DMS53 (cell line): Measurements from ENCODE around the gene ST6GAL2.

Experiments used
- DNase-seq: peaks from one replicate; lab custom pipeline; 2025; lab: John Stamatoyannopoulos, UW

Gene ST6GAL2

DNA sequence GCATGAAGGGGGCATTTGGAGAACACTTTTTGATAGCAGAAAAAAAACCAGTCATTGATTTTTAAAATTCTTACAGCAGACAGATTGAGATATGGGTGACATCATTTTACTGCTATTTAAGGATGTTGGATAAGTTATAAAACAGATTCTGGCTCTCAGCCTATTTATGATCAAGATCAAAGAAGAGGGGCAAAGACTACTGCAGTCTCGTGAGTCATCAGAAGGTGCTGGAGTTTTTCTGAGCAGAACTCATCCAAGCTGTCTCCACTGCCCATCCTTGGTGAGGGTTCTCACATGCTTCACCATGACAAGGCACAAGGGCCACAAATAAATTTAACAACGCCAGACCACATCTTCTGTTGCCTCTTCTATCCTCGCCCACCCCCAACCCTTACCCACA is 58.8 kb downstream of the ST6GAL2 start:
- no peak for DNase-seq

DNA sequence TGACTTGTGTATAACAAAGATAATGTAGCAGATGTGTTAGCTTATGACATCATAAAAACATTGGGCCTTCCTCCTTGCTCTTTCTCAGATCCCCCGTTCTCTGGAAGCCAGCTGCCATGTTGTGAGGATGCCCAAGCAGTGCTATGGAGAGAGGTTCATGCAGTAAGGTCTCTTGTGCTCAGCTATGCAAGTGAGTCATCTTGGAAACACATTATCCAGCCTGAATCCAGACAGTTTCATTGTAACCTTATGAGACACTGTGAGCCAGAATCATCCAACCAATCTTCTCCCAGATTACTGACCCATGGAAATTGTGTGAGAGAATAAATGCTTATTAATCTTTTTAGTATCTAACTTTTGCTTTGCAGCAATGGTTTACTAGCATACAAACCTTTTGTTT is 60.8 kb downstream of the ST6GAL2 start:
- peak; percentile 11 for DNase-seq

DNA sequence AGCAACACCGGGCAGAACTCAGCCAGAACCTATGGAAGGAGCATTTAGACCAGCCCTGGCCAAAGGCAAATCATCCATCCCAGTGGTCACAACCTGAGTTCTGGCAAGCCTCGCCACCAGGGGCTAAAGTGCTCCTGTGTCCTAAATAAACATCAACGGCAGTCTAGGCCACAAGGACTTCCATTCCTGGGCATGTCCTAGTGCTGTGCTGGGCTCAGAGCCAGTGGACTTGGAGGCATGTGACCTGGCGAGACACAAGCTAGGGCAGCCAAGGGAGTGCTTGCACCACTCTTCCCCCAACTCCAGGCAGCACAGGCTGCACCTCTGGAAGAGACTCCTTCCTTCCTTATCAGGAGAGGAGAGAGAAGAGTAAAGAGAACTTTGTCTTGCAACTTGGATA is 69.0 kb downstream of the ST6GAL2 start:
- no peak for DNase-seq

DNA sequence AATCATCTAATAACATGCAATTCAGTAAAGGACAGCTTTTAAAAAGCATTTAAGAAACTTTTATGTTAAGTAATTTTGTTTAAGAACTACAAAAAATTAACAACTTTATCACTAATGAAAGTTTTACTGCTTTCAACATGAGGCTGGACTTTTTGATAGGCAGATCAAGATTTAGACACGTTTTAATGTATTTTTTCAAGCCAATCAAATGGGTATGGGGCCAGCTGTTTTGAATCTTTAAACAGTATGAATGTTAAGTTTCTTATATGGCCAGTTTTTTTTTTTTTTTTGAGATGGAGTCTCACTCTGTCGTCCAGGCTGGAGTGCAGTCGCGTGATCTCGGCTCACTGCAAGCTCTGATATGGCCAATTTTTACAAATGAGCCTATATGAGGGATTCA is 73.1 kb downstream of the ST6GAL2 start:
- DNase-seq, result no peak

DNA sequence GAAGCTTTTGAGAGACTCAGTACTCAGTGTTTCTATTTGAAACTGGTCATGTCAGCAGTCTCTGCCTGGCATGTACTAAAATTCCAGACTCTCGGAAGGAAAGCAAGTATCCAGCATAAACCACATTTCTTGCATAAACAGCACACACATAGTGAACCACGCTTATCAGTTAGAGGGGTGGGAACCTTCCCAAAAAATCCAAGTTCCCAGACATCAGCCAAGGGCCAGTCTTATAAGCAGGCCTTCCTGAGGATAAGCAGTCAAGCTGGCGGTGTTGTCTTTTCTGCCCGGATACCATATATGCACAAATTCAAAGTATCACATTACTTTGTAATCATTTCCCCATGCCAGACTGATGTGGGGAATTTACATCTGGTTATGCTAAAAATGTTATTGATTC is 73.6 kb downstream of the ST6GAL2 start:
- DNase-seq, result no peak

DNA sequence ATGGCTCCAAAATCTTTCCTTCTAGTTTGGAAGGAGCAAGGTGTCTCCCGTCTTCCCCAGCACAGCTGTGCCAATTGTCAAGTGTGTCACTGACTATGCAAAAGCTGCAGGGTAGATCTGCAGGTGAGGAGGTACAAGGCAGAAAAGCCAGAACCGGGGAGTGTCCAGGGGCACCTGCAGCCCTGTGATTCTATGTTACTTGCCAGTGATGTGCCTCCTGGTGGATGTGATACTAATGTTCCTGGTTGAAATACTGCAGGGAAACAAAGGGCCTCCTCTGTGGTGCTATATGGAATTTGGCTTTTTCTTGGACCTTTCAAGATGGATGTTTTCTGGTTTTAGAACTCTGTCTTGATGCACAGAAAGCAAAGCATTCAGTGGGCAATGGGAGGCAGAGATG is 80.3 kb downstream of the ST6GAL2 start:
- no peak for DNase-seq

DNA sequence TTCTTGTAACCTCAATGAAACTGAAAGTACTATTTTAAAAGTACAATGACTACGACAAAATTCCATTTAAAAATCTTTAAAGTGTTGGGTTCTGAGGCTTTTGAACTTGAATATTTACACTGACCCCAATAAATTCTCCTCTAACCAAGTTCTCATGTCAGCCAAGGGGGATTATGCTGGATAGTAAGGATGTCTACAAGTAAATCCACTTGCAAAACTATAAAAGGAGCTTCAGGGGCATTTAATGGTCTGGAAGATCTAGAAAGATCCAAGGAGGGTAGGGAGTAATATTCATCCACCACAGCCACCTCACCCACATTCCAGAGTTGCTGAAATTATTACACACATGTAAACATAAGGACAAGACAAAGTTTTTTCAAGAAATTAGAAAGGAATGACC is 81.8 kb downstream of the ST6GAL2 start:
- no peak for DNase-seq

DNA sequence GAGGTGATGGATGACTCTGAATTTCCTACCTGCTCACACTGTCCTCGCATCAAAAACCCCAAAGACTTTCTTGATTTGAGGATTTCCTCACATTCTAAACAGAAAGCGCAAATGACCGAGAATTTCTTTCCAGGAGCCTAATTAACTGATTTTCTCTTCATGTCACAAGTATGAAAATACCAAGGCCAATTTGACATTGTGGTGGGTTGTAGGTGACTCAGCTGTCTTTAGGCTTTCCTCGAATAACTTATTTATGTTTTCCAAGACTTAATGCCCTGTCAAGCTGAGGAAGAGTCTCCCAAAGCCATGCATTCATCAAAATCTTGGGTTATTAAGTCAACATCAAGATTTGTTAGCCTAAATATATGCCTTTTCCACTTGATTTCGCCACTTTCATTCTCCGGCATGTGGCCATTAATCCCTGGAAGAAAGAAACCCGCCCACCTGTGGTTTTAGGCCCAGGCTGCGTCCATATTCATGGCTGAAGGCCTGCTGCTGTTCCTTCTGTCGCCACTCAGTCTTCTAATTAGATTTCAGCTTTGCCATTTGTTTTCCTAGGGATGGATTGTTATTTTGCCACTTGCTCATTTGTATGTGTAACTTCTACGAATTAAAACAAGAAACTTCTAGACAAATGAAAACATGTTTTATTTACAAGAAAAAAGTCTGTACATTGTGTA is 84.9 kb downstream of the ST6GAL2 start:
- DNase-seq, result no peak

DNA sequence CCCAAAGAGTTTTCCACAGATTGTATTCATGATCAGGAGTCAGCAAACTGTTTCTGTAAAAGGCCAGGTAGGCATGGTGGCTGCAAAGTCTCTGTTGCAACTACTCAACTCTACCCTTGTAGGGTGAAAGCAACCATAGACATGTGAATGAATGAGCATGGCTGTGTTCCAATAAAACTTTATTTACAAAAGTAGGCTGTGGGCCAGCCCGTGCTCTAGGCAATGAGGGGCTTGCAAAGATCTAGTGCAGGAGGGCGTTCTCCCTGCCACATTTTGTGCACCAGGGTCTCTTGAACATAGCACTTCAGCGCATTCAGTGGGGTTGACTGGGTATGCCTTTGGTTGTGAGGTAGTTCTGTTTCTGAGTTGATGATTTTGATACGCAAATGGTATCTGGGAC is 85.8 kb downstream of the ST6GAL2 start:
- no peak for DNase-seq

DNA sequence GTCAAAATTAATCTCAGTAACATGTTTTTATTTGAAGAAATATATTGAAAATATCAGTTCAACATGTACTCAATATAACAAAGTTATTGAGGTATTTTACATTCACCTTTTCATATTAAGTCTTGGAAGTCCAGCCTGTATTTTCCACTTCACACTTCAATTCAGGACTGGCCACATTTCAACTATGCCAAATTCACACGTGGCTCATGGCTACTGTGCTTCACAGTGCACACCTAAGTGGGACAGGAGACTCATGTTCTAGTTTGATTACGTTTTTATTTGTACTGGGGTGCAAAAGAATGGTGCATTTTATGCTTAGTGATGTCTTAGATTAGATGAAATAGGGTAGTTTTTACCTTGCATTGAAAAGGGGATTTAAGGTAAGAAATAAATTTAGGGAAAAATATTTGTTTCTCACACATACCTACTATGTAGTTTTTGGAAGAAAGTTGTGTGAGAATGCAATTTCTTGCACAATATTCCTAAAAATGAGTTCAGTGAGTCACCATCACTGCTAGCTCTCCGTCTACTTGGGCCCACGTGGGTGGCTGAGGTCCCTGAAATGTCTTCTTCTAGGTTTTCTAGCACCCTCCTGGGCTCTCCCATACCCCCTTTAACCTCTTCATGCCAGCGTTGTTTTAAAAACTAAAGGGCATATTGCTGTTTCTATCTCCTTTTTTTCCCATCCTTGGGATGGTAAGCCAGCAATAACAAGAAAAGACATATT is 87.0 kb downstream of the ST6GAL2 start:
- no peak for DNase-seq

DNA sequence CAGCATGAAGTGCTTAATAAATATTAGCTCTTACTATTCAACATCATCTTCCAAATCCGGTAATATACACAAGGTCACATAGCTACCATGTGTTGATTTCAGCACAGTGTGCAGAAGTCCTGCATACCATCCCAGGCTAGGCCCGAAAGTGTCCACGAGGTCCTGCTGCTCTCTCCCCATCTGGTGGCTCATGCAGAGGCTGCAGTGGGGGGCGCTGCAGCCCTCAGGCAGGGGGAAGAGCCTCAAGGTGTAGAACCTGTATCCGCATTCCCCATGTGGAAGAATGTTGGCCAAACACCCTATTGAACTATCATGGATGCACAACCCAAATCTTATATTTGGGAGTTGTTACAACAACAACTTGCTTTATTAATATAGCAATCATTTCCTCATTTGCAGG is 88.5 kb downstream of the ST6GAL2 start:
- no peak for DNase-seq

DNA sequence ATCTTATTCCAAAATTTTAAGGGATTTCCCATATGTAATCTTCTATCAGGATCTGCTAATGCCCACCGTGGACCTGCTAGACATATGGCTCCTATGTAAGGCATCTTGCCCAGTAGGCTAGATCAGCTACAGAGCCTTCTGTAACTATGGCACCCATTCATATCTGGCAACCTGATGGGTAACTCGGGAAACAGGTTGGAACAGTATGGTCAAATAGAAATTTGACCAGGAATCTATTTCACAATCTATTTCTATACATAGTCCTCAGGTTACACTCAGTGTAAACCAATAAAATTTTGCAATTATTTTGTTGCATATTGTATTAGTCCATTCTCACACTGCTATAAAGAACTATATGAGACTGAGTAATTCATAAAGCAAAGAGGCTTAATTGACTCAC is 93.3 kb downstream of the ST6GAL2 start:
- no peak for DNase-seq

DNA sequence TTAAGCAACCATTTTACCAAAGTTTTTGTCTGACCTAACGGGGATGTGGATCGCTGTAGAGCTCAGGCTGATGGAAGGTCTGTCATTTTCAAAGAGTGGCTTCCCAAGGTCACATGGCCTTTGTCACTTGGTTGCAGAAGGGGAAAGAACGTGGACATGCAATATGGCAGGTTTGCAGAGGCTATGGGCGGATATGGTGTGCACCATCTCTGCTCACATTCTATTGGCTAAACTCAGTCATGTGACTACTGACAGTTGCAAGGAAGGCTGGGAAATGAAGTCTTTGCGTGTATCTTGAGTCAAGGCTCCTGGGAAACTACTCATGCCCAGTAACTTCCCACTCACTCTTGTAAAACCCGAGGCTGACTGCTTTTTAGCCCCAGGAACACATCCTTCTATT is 96.8 kb downstream of the ST6GAL2 start:
- peak; percentile 37 for DNase-seq

DNA sequence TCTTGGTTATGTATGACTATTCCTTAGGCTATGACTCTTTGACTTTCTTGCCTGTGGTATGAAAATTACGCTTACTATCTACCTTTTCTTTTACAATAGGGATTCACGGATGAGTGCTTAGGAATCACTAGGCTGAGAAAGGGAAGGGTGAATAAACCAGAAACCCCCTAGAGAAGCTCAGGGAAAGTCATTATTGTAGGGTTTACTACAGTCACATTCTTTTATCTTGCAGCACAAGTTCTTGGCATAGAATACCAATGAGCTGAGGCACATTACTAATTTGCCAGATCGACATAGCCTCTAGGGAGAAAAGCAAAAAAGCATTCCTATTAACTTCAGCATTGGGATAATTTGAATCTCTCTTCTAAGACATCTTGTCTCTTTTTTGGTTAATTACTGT is 103.3 kb downstream of the ST6GAL2 start:
- DNase-seq, result no peak

DNA sequence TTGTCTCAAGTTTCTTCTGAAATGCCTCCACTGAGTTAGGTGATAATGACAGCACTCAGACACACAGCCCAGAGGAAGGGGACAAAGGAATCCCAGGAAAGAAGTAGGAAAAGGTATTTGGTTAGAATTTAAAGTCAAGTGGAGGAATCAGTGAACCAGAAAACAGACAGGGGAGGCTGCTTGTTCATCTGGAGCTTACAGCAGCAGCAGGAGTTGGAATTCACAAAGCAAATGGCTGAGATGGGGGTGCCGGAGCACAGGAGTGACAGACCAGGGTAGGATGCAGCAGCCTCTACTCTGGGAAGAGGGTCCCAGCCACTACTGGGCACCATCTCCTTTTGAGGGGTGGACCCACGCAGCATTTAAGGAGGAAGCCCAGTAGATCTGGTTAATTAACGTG is 104.8 kb downstream of the ST6GAL2 start:
- no peak for DNase-seq

DNA sequence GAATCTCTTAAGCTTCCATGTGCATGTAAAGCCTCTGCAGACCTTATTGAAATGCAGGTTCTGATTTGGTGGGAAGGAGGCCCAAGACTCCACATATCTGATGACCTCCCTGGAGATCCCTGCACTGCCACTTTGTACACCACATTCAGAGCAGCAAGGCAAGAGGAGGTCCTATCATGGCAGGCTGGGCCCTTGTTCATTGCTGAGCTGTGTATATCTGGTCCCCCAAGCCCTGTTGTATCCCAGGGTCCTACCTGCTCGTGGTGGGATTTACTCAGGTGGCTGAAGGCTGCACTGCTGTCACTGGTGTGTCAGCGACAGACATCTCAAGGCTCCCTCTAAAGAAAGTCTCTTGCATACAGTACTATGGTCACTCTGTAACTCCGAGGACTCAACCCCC is 114.2 kb downstream of the ST6GAL2 start:
- DNase-seq, result no peak

DNA sequence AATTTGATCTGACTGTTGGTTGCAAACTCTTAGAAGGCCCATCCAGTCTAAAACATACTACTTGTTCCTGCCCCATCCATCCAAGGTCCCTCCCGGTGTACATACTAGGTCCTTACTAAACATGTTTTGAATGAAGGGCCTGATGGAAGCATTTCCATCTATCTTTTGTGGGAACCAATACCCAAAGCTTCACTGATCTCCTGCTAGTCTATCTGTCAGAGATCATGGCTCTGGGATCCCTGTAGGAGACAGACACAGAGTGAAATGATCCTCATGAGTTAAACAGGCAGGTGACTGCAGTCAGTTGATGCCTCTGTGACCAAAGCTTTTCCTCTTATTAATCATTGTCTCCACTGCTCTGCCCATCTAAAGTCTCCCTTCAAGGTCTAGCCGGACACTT is 115.0 kb downstream of the ST6GAL2 start:
- DNase-seq, result no peak

DNA sequence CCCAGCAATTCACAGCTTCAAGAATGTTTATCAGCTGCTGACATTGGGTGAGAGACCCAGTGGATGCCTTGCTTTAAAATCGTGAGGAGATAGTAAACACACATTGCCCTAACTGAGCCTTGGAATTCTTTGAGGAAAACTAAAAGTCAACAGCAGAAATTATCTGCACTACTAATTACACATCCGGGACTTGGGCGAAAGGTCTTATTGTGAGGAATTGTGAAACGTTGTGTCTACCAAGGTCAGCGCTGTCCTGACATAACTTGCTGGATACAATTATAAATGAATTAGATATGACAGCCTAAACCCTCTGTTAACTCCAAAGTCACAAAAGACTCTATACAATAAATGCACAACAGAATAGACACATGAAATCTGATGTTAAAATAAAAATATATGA is 121.4 kb downstream of the ST6GAL2 start:
- DNase-seq, result no peak

DNA sequence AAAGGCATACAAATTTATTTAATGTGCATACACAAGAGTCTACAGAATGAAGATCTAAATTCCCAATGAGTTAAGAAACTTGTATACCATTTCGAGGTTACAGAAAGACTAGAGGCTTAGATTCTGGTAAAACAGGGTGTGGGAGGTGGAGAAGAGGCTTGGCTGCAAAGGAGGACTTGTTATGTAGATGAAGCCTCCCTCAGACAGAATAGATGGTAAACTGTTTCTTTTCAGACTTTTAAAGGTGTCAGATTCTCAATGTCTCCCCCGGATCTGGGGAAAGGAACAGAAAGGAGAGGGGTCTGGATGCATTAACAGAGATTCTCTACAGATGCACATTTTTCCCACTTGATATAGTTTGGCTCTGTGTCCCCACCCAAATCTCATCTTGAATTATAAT is 126.0 kb downstream of the ST6GAL2 start:
- DNase-seq, result no peak

DNA sequence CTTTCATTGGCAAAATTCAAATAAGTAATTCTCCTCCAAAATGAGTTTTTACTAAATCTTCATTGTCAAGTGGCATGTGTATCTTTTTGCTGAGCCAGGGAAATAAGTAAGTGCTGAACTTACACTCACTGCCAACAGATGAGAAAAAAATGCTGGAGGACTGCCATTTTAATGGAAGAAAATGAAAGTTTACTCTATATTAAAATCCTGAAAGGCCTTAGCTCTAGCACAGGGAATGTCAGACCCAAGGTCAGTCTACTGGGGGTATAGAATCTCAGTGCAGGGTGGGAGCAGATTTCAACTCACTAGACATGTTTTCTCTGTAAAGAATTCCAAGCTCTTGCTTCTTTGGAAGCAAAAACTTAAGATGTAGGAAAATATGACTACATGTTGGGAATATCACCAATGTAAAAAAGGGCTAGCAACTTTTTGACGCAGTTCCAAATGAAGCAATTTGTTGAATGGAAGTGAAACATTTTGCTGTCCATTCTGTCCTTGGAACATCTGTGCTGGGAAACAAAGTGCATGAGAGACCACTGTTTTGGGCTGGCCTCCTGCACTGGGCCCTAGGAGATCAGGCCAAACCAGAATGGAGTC is 127.0 kb downstream of the ST6GAL2 start:
- DNase-seq, result no peak
